Activated CD8-positive, alpha-beta memory T cell treated with anti-CD3 and anti-CD28 coated beads for 1 hour (primary cell): ENCODE results near the gene MAP4.

ENCODE experiments used
- DNase-seq, 2 donors: peaks; one replicate each; pipeline ENCODE4 v3.0.0-alpha.2; 2020; ENCODE audit warnings: low read depth in 1 of 2; ENCODE audit errors: extremely low read depth in 1 of 2

The MAP4 gene

DNA sequence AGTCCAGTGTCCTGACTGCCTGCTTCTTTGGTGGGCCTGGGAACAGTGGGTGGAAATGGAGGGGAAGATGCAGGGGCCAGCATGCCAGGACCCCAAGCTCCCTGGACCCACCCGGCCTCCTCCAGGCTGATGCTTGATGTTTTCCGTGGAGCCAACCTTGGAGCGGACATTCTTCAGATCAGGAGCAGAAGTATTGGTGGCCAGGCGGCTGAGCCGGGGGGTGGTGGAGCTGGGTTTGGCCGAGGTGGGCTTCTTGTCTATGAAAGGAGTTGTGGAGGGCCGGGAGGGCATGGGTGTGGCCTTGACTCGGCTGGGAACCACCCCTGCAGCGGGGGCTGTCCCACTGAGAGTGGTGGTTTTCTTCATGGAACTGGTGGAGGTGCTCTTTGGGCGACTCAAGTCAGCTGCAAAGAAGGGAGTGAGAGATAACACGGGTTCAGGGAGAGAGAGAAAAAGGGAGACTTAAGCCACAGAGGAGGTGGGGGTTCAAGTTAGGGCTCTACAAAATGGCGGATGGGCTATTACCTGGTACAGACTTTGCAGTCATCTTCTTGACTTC, 145.4 kb downstream of the MAP4 start:
- DNase-seq: no peak

DNA sequence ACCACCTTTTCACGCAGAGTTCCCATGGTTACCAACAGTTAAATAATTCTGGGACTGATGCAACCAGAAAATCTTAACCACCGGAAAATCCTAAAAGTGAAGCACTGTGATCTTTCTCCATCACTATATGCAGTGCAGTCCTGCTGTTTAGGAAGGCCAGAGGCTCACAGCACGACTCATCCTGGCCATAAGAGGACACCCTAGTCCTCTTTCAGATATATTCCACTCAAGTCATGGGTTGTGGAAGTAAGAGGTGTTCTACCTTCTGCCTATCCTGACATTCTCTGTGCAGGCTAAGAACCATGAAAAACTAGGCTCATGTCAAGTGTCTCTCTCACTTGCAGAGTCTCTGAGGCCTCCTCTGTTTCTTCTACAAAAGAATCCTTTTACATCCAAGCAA, 146.1 kb downstream of the MAP4 start:
- DNase-seq: no peak

DNA sequence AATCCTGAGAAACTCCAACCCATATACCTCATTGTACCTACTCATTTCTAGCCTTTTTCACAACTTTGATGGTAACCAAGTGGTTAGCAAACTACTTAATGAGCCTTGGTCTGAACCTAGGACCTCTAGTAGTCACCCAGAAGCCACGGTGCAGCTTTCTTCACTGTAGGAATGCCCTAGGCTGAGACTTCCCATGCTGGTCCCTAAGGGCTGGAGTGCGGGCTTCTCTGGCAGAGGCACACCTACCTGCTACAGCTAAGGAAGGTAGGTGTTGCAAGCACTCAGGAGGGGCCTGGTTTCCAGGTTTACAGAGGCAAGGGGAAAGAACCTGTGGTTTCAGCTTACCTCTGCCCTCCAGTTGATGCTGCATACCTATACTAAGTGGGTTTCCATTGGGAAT, 147.9 kb downstream of the MAP4 start:
- no peak for DNase-seq

DNA sequence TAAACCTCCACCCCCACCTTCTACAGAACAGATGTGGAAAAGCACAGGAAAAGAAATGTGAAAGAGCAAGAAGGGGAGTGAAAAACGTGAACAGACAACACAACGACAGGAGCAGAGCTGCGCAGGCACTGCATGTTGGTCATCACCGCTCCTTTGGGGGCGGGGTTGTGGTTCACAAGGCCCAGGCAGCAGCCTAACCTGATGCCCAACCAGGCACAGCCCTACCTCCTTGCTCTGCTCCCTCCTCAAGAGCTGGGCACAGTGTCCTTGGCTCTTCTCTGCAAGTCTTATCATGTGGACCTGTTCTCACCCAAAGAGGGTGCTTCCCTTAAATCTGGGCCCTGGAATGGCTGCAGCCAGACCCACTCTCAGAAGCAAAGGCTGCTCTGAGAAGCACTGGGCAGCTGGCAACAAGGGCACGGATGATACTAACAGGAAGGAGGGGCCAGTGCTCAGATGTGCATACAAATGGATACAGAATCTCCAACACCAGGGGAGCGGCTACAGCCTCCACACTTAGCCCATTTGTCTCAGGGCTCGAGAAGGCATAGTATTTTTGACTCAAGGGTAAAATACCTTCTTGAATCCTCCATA, 148.7 kb downstream of the MAP4 start:
- no peak for DNase-seq

DNA sequence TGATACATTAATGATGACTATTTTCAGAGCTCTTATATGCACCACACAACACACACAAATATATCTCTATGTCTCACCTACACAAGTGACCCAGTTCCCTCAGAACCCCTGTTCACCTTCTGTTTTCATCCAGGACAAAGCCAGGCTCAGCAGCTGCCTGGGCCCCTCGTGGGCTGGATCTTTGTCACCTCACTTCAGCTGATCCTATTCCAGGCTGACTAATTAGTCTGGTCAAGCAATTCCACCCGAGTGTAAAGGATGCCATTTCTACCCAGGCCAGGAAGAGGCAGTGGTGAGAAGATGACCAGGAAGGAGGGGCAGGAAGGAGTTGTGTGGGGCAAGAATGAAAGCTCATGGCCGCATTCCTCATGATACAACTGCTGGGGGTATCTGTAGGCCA, 151.0 kb downstream of the MAP4 start:
- no peak for DNase-seq

DNA sequence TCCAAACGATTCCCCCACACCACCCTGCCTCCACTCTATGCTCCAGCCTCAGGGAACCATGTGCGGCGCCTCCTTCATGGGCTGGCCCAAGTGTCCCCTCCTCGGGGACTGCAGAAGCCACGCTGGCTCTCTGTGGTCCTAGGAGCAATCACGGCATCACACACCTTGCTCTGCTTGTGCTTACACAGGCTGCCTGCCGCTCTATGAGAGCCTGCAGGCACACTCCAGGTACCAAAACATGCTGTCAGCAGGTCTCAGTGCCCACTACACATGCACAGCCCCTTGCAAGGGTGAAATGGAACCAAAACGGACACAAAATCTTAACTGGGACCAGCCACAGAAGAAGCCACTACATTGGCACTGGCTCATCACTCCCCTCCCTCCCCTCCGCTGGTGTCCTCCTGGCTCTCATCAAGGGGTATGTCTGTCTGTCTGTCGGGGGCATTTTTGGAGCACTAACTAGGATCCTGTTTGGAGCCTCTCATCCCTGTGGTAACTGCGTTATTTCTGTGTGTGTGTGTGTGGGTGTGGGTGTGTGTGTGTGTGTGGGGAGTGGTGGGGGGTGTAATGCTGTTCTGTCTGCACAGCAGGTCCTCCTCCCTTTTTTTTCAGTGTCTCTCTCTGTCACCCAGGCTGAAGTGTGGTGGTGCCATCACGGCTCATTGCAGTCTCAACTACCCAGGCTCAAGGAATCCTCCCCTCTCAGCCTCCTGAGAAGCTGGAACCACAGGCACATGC, 152.7 kb downstream of the MAP4 start:
- no peak for DNase-seq

DNA sequence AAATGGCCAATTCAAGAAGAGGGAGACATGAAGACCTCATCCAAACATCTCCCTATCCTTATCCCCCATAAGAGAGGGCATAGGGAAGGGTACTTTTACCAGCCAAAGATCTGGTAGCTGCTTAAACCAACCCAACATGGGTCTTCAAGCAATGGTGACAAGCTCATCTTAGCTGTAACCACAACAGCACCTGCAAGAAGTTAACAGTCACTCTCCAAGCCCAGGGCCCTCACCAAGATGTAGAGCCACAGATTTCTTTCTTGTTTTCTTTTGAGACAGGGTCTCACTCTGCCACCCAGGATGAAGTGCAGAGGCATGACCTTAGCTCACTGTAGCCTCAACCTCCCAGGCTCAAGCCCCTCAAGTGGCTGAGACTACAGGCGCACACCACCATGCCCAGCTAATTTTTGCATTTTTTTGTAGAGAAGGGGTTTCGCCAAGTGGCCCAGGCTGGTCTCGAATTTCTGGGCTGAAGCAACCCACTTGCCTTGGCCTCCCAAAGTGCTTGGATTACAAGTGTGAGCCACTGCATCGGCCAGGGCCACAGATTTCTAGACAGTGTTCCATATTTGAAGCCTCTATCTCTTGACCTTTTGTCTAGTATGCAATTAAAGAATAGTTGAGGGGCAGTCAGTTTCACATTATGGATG, 156.1 kb downstream of the MAP4 start:
- no peak for DNase-seq

DNA sequence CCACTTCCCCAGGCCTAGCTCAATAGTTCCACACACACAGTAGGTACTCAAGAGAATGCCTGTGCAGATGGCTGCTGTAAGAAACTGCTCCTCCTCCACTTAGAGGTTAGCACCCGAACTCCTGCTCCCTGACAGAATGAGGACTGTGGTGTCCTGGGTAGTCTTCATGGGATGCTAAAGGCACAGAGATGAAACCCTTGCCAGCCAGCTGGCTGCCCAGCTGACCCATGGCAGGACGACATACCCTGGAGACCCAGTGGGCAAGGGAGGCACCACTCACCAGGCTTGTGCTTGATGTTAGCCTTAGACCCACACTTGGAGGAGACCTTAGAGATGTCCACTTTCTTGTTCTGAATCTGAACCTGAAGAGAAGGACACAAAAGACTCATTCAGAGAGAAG, 159.1 kb downstream of the MAP4 start:
- no peak for DNase-seq

DNA sequence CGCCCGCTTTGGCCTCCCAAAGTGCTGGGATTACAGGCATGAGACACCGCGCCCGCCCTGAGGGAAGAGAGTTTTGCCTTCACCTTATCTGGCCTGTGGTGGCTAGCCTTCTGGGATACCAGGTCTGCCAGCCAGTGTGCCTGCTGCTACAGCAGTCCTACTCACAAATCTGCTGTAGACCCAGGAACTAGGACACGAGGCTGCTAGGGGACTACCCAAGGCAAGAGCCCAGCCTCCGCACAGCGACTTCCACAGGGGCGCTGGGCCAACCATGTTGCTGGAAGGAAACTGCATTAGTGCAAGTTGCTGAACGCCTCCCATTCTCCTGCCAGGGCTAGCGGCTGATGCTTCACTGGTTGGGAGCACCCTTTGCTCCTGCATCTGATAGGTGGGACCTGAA, 159.5 kb downstream of the MAP4 start:
- no peak for DNase-seq

DNA sequence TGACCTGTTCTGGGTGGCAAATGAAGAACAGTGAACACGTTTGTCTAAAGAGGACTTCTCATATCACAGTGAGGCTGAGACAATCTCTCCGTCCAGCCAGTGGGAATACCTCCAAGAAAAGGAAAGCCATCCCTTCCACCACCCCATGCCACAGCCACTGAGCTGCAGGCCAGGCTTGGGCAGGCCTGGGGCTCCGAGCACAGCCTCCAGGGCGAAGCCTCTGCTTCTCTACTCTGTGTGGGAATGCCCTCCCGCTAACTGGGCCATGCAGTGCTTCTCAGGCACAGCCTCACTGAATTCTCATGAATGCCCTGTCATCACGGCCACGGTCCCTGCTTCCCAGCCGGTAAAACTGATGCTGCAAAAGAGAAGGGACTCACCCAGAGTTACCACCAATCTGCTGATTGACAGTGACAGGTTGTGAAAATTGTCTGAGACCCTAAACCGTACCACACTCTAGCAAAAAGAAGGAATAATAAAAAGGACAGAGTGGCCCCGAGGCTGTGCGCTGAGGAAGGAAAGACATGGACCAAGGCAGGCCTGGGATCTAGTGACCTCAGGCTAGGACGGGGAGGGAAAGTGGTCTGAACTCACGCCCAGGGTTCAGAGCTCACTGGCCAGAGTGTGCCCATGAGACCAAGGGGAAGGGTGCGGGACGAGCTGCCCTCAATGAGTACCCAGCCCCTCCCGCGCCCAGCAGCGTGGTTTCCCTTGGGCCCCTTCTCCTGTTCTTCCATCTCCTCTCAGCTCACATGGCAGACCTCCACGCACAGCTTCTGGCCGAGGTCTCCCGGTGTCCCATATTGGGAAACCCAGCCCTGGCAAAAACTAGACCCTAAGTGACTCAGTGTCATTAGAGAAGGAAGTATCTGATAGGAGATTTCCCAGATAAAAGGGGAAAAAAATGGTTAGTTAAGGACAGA, 160.5 kb downstream of the MAP4 start:
- DNase-seq: no peak

DNA sequence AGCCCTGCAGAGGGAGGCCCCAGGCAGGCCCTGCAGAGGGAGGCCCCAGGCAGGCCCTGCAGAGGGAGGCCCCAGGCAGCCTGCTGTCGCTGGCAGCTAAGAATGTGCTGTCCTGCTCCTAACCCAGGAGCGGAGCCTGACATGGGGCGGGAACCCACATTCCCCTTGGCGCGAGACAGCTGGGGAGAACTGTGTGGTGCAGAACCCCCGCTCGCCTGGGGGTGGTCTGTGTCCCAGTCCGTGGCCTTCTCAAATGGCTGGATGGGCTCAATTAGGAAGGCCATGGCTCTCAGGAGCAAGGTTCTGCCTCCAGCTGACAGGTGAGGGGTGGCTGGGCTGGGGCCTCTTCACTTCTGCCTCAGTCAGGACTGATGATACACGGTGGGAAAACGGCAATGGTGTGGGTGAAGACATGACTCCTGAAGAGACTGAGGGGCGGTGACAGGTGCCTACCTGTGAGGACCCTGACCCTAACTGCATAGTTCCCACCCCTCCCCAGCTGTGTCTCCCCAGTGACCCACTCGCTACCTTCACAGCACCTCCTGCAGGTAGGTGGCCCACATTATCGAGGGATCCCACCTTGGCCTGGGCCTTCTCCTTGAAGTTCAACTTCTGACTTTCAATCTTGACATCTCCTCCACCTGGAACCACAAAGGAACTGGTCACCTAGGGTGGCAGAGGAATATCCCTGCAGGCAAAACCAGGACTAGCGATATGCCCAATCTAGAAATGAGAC, 161.3 kb downstream of the MAP4 start:
- no peak for DNase-seq

DNA sequence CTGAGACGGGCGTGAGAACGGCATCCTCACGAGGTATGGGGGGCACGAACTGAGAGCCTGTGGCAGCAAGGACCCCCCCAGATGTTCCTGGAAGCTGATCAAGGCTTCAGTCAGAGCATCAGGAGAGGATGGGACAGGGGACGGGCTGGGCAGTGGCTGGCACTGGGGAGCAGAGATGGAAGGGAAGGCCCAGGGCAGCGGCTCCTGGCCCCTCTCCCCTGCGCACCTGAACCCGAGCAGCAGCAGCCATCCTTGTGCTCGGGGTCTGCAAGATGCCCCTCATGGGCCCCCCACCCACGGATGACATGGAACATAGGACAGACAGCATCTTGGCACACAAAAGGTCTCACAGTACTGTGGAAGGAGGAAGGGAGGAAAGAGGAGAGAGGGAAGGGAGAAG, 161.9 kb downstream of the MAP4 start:
- no peak for DNase-seq

DNA sequence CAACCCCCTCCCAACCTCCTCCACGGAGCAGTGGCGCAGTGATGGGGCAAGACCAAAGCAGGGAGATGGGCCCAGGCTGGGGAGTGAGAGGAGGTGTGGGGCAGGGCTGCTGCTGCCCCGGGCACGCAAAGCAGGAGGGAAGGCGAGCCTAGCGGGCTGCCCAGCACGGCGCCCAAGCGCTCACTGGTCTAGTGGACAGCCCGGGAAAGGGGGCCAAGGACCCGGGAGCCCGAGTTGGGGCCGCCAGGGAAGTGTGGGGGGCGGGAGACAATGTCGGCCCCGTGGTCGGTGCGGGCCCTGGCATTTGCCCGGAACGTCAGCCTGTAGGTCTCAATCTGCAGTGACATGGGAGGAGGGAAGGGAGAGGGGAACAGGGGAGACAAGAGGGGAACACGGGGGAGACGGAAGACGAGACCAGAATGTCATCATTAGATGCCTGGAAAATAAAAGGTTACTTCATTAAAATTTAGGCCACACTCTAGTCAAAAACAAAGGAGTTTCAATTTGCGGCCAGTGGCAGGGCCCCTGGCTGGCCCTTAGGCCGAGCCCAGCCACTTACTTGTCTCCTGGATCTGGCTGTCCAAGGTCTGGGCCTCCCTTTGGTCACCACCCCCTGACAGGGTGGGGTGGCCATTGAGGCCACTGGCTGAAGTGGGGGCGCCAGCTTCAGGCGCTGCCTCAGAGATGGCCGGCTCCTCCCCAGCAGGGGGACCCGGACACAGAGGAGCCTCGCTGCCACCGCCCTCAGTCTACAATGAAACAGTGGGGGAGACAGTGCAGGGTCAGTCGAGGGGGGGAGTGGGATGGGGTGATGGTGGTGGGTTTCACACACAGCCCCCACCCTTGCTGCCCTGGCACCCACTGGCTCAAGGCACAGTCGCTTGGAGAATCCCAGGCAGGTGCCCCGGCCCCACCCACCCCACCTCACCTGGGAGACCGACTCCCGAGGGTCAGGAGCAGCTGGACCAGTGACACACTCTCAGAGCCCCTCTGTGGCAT, 163.3 kb downstream of the MAP4 start:
- DNase-seq: no peak

DNA sequence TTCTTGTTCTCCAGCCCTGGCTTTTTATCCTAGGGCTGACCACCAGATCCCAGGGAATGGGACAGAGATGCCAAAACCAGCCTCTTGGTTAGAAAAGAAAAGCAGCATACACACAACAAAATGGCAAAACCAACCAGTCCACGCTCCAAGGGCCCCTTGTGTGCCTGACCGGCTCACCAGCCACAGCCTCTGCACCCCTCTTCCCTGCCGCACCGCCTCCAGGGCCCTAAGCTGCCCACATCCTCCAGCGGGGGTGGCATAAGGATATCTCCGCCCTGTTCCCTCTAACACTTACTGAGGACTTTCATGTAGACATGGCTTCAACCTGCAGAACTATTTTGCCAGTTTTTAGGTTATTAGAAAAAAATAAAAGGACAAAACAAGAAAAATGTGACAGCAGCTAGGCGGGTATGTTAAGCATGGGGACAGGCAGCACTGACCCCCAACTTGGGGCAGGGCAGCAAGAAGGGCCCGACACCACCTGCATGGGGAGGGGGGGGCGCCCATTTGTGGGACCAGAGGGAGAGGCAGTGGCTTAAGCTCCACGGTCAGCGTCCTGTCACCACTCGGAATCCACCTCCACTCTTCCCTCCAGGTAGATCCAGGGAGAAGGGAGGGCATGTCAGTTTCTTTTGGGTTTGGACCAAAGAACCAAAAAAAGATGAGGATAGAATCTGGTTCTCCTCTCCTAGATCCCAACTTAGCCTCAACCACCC, 164.2 kb downstream of the MAP4 start:
- no peak for DNase-seq

DNA sequence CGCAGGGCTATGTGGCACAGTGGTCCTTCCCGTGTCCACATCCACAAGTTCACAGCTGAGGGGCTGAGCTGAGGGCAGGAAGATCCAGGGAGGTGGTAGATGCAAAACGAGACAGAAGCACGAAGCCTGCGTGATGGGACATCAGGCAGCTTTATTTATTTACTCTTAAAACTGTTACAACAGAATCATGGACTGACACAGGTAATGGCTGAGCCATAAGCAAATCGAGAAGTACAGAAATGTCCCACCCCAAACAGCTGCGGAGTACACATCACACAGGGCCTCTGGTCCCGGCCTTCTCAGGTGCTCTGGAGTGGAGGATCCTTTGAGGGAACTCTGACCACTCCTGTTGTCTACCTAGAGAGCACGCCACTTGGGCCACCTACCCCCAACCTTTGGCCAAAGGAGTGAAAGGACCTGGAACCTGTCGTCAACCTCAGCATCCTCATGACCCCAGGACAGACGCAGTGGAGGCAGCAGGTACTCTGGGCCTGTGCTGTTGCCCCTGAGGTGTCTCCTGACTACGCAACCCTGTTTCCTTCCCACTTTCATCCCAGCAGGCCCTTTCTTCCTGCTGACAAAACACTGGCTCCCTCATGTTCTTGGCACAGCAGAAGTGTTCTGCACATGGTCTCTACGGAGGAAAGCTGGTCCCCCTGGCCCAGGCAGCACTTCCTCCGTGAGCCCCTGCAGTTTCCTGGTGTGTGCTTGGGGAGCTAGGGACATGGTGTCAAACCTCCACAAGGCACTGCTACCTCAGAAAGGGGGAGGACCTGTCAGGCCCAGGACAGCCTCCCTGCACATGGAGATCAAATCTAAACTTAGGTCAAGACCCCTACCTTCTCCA, 165.4 kb downstream of the MAP4 start:
- no peak for DNase-seq

DNA sequence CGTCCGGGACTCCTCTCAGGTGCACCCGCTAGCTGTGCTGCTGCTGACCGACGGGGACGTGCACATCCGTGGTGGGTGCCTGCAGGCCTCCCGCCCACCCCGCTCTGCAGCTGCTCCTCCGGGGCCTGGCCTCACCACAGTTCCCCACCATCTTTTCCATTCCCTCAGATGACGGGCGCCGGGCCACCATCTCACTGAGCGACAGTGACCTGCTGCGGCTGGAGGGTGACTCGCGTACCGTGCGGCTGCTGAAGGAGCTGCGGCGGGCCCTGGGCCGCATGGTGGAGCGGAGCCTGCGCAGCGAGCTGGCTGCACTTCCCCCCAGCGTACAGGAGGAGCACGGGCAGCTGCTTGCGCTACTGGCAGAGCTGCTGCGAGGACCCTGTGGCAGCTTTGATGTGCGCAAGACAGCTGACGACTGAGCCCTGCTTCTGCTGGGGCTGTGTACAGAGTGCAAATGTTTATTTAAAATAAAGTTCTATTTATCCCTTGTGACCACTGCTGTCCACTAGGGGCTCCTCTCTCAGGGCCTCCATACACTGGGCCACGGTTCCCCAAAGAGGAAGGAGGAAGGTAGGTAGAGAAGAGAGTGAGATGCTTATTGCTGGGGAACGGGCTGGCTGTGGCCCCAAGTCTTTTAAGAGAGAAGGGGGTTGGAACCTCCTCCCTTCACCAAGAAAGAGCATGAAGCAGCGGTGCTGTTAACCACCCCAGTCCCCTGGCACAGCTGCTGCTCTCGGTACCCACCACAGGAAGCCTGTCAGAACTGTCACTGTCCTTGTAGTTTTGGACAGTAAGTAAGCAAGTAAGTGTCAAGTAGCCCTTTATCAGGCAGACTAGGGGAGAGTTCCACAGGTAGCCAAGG, 166.3 kb downstream of the MAP4 start:
- no peak for DNase-seq
